Measurements from ENCODE around the gene GRK6. TPM values are rescaled to one million over a fixed set of nuclear protein-coding genes. Genes with fewer than 3 reads are reported as not detected.

Gene GRK6
- total and polyA plus RNA-seq, 9 of the 15 experiments (the other 6 are each of a cell fraction or from before 2014, with no cell fraction given): 0.63 to 122 (median 44.5) TPM

DNA sequence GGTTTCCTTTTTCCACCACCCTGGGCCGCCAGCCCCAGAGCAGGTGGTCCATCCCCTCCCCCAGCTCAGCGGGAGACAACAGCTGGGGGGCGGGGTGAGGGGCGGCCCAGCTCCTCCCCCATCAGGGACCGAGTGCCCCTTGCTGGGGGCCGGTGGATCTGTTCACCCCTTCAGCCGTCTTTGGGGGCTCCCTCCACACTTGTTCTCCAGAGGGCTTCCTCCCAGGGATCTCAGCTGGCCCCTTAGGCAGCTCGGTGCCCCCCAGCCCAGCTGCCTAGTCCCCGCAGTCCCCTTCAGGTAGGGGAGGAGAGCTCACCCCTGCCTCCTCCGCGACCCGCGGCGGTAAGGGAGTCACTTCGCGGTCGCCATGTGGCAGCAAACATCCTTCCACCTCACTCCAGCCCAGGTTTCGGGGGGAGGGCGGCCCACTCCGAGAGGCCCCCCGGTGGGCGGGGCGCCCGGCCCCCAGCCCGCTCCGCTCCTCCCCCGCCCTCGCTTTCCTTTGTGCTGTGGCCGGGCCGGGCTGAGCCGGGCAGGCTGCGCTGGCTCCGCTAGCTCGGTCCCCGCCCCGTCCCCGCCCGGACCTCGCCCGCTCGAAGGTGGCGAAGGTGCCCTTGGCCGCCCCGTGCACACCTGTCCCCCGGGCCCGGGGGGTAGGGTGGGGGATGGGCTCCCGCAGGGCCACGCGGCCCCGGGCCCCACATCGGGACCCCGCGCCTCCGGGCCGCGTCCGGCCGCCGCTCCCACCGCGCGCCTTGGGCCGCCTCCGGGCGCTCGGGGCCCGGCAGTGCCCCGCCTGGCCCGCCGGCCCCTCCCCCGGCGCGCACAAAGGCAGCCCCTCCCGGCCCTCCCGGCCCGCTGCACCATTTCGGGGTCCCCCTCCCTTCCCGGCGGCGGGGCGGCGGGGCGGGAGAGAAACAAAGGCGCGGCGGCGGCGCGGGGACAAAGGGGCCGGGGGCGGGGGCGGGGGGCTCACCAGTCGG lies 46.3 kb downstream of the GRK6 start (continued):
- TF ChIP-seq, protein P1, sequence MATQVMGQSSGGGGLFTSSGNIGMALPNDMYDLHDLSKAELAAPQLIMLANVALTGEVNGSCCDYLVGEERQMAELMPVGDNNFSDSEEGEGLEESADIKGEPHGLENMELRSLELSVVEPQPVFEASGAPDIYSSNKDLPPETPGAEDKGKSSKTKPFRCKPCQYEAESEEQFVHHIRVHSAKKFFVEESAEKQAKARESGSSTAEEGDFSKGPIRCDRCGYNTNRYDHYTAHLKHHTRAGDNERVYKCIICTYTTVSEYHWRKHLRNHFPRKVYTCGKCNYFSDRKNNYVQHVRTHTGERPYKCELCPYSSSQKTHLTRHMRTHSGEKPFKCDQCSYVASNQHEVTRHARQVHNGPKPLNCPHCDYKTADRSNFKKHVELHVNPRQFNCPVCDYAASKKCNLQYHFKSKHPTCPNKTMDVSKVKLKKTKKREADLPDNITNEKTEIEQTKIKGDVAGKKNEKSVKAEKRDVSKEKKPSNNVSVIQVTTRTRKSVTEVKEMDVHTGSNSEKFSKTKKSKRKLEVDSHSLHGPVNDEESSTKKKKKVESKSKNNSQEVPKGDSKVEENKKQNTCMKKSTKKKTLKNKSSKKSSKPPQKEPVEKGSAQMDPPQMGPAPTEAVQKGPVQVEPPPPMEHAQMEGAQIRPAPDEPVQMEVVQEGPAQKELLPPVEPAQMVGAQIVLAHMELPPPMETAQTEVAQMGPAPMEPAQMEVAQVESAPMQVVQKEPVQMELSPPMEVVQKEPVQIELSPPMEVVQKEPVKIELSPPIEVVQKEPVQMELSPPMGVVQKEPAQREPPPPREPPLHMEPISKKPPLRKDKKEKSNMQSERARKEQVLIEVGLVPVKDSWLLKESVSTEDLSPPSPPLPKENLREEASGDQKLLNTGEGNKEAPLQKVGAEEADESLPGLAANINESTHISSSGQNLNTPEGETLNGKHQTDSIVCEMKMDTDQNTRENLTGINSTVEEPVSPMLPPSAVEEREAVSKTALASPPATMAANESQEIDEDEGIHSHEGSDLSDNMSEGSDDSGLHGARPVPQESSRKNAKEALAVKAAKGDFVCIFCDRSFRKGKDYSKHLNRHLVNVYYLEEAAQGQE (IDR thresholded peaks at IDR 0.05; ENCODE audit: borderline replicate concordance): no peak
- TF ChIP-seq, protein P1 (CRISPR knock-in tag; IDR thresholded peaks at IDR 0.05; ENCODE audit: low read depth): no peak
- TF ChIP-seq ZNF165 (CRISPR knock-in tag; IDR thresholded peaks at IDR 0.05; ENCODE audit: borderline replicate concordance) (no peak), HMG20B (CRISPR knock-in tag; IDR thresholded peaks at IDR 0.05) (no peak), RBBP5 (IDR thresholded peaks at IDR 0.05; ENCODE audit: borderline replicate concordance, insufficient read depth, low read length, poor library complexity, severe bottlenecking) (no peak), ZNF311 (CRISPR knock-in tag; IDR thresholded peaks at IDR 0.05) (no peak), TOE1 (IDR thresholded peaks at IDR 0.05; ENCODE audit: borderline replicate concordance) (no peak), TOE1 (CRISPR knock-in tag; IDR thresholded peaks at IDR 0.05; ENCODE audit: borderline replicate concordance, low read depth) (no peak), ZNF780A (CRISPR knock-in tag; IDR thresholded peaks at IDR 0.05) (no peak), RB1 (IDR thresholded peaks at IDR 0.05; ENCODE audit: low read depth) (0 out of 2 replicates have a peak, but pooled peaks have one; percentile 13)
- TF ChIP-seq, protein P2, sequence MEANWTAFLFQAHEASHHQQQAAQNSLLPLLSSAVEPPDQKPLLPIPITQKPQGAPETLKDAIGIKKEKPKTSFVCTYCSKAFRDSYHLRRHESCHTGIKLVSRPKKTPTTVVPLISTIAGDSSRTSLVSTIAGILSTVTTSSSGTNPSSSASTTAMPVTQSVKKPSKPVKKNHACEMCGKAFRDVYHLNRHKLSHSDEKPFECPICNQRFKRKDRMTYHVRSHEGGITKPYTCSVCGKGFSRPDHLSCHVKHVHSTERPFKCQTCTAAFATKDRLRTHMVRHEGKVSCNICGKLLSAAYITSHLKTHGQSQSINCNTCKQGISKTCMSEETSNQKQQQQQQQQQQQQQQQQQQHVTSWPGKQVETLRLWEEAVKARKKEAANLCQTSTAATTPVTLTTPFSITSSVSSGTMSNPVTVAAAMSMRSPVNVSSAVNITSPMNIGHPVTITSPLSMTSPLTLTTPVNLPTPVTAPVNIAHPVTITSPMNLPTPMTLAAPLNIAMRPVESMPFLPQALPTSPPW (CRISPR knock-in tag; IDR thresholded peaks at IDR 0.05): peak; percentile 78
- TF ChIP-seq, protein P3, sequence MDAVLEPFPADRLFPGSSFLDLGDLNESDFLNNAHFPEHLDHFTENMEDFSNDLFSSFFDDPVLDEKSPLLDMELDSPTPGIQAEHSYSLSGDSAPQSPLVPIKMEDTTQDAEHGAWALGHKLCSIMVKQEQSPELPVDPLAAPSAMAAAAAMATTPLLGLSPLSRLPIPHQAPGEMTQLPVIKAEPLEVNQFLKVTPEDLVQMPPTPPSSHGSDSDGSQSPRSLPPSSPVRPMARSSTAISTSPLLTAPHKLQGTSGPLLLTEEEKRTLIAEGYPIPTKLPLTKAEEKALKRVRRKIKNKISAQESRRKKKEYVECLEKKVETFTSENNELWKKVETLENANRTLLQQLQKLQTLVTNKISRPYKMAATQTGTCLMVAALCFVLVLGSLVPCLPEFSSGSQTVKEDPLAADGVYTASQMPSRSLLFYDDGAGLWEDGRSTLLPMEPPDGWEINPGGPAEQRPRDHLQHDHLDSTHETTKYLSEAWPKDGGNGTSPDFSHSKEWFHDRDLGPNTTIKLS (IDR thresholded peaks at IDR 0.05; ENCODE audit: borderline replicate concordance, low read depth): no peak

Data from K562 (cell line).